Adrenal gland (tissue), 12 donors: Measurements from ENCODE around the gene LRP8. TPM values are rescaled to one million over a fixed set of nuclear protein-coding genes. Genes with fewer than 3 reads are reported as not detected.
A peak's percentile ranks its signal among the peaks of the same experiment; 100 is the strongest.

Experiments used
- DNase-seq, 7 donors: peaks; one replicate each; pipeline ENCODE4 v3.0.0-alpha.2; 2019 to 2020
- H3K27ac ChIP-seq, 5 donors: fragments of 200-600 bp; sonication (generic) in 4 of 5; 1 replicate in 3 of 5; 2 replicates in 2 of 5; pipeline versions ENCODE4 v1.5.1 to v1.8.0; 2016 to 2020; ENCODE audit warnings: mild to moderate bottlenecking in 1 of 5
- H3K27me3 ChIP-seq: fragments of 200-600 bp; 2 replicates; pipeline ENCODE4 v1.8.0; 2021
- H3K36me3 ChIP-seq, 2 donors: fragments of 200-600 bp; replicated peaks in 1 of 2; 1 replicate in 1 of 2; 2 replicates in 1 of 2; pipeline versions ENCODE4 v1.5.1 to v1.8.0; 2018 to 2022
- H3K4me1 ChIP-seq, 2 donors: fragments of 200-600 bp; replicated peaks in 1 of 2; 1 replicate in 1 of 2; 2 replicates in 1 of 2; pipeline versions ENCODE4 v1.5.1 to v1.8.0; 2018 to 2021
- H3K4me3 ChIP-seq, 4 donors: fragments of 200-600 bp; sonication (generic) in 3 of 4; one replicate each; pipeline ENCODE4 v1.5.1; 2016 to 2018
- H3K9me3 ChIP-seq, 3 donors: fragments of 200-600 bp; sonication (generic) in 1 of 3; replicated peaks in 1 of 3; 1 replicate in 2 of 3; 2 replicates in 1 of 3; pipeline versions ENCODE4 v1.5.1 to v1.8.0; 2016 to 2021
- CTCF ChIP-seq, 6 experiments: fragments of 450-650 bp in 4 of 6; fragments of 200-600 bp in 2 of 6; sonication (generic) in 1 of 6; IDR thresholded peaks; 1 replicate in 5 of 6; 2 replicates in 1 of 6; pipeline versions ENCODE4 v1.5.1 to v1.8.0; 2016 to 2021; ENCODE audit warnings: antibody characterized with exemption in 6 of 6, mild to moderate bottlenecking in 2 of 6, moderate library complexity in 1 of 6
- POLR2A ChIP-seq, 2 donors: fragments of 450-650 bp; IDR thresholded peaks; one replicate each; pipeline ENCODE4 v1.6.1; 2017; ENCODE audit warnings: antibody characterized with exemption in 2 of 2, mild to moderate bottlenecking in 2 of 2, moderate library complexity in 1 of 2
- WGBS, 4 donors: extraction: QIAGEN DNeasy Blood & Tissue Kit in 2 of 4; methylation state at CpG; one replicate each; pipeline versions ENCODE4 v1.1.5 to v1.1.7; 2013 to 2017; 5-methylcytosine and 5-hydroxymethylcytosine counted together
- intact Hi-C, 2 donors: fragments of 100-400 bp; cut with DNase I; formaldehyde crosslinking; loops; one replicate each; pipeline versions ENCODE4 v1.14.1 to v1.15.0; 2022 to 2023
- polyA plus RNA-seq, 3 donors: library from polyadenylated mRNA; stranded (reverse); fragments of 200-250 nt in 2 of 3; fragments of 350-450 nt in 1 of 3; fragmentation: Illumina TruSeq in 1 of 3; extraction: RNeasy Lipid Tissue Mini Kit (QIAGEN cat#74804) in 1 of 3; gene quantifications; one replicate each; pipeline ENCODE4 v1.2.3, GENCODE V29; 2013 to 2014
- total RNA-seq, 9 donors: library from RNA; depleted of rRNA in 4 of 9; stranded (reverse); fragments of >200 nt in 4 of 9; fragments of 120-200 nt in 1 of 9; fragmentation: NEBNext Ultra II Directional in 1 of 9; extraction: Animal tissue kit (Norgen Biotek cat#: 25700) in 1 of 9; gene quantifications; one replicate each; pipeline versions ENCODE4 v1.1.0 to v1.2.4, GENCODE V29; 2013 to 2023
- donor health status: healthy with polysubstance abuse.
- donor health status: Bipolar disorder and iron deficiency.
- donor health status: DM: yes; HTN: yes; CAD: no.
- donor health status: DM: no; HTN: no; CAD: no.
- donor health status: DM: no; HTN: no; CAD: no.
- donor health status: DM: yes; HTN: yes; CAD: no.

The LRP8 gene
- total and polyA plus RNA-seq, 12 donors, result 0.64 to 7.6 (median 2.7) TPM

GRCh38 chr1:53332186-53332564 is 4.3 kb upstream of the LRP8 start:
- peak in 2 of 7 donors; percentile 5 to 10 for DNase-seq

GRCh38 chr1:53331446-53332185 is 3.7 kb upstream of the LRP8 start:
- DNase-seq, result peak in 3 of 7 donors; percentile 2 to 10 (median 7)
- Histone ChIP-seq H3K9me3 (no peaks in the 10 kb centered on the region), H3K27me3 (no peaks in the 10 kb centered on the region), H3K27ac (no peak overlapping the region), H3K4me1 (peaks cover 9 to 10% of the 10 kb centered on the region in 2 donors), H3K36me3 (no peaks in the 10 kb centered on the region), H3K4me3 (no peak overlapping the region)
- intact Hi-C loops, result no loop called here
- TF ChIP-seq CTCF (IDR thresholded peaks at IDR 0.05), result no peak
- TF ChIP-seq POLR2A (IDR thresholded peaks at IDR 0.05), result no peak
- 91 to 94% (median 92%) methylated on average over 6 to 7 of the region's 7 CpGs for WGBS, 4 donors

More at GRCh38 chr1:53332186-53332564, 4.3 kb upstream of the LRP8 start:
- WGBS, 4 donors, result 69 to 86% (median 83%) methylated on average over 2 to 3 of the region's 3 CpGs
- Histone ChIP-seq H3K27ac (no peak overlapping the region), H3K9me3 (no peaks in the 10 kb centered on the region), H3K36me3 (no peaks in the 10 kb centered on the region), H3K4me1 (peaks cover 4% of the 10 kb centered on the region in 2 donors), H3K27me3 (no peaks in the 10 kb centered on the region), H3K4me3 (no peak overlapping the region)
- intact Hi-C loops, result no loop called here
- TF ChIP-seq POLR2A (IDR thresholded peaks at IDR 0.05) (no peak), CTCF (IDR thresholded peaks at IDR 0.05) (no peak)

- H3K27ac ChIP-seq, result no peak overlapping the region
- H3K27me3 ChIP-seq, result no peaks in the 10 kb centered on the region
- no peak overlapping the region for H3K4me3 ChIP-seq
- no peaks in the 10 kb centered on the region for H3K9me3 ChIP-seq
- intact Hi-C loops, result no loop called here
- H3K36me3 ChIP-seq, result no peaks in the 10 kb centered on the region
- TF ChIP-seq POLR2A (IDR thresholded peaks at IDR 0.05) (no peak), CTCF (IDR thresholded peaks at IDR 0.05) (no peak)
- DNase-seq, result peak in 3 of 7 donors; percentile 4 to 12 (median 5)
- H3K4me1 ChIP-seq, result peaks cover 14 to 15% of the 10 kb centered on the region in 2 donors
- 68 to 80% (median 72%) methylated on average over 5 of the region's 5 CpGs for WGBS, 4 donors
Observed at GRCh38 chr1:53330819-53331218, 2.9 kb upstream of the LRP8 start.

GRCh38 chr1:53328541-53329499 is 950 bp upstream of the LRP8 start:
- H3K4me1 ChIP-seq, result peaks cover 20 to 27% of the 10 kb centered on the region in 2 donors
- H3K9me3 ChIP-seq, result no peaks in the 10 kb centered on the region
- WGBS, 4 donors, result 64 to 84% (median 76%) methylated on average over 18 to 35 of the region's 35 CpGs
- intact Hi-C loops, result no loop called here
- no peaks in the 10 kb centered on the region for H3K27me3 ChIP-seq
- H3K4me3 ChIP-seq, result peak overlapping the region in 1 of 4 donors; percentile 61
- H3K36me3 ChIP-seq, result no peaks in the 10 kb centered on the region
- peak in 1 of 7 donors; percentile 7 for DNase-seq
- TF ChIP-seq POLR2A (IDR thresholded peaks at IDR 0.05), result no peak
- TF ChIP-seq CTCF (IDR thresholded peaks at IDR 0.05), result no peak
- no peak overlapping the region for H3K27ac ChIP-seq
